Uterus (tissue), 4 donors: ENCODE data around the gene CA5B. TPM values are rescaled to one million over a fixed set of nuclear protein-coding genes. Genes with fewer than 3 reads are reported as not detected.

Experiments
- DNase-seq, 2 donors: peaks; one replicate each; pipeline ENCODE4 v3.0.0-alpha.2; 2019 to 2020
- H3K27ac ChIP-seq, 2 donors: fragments of 200-600 bp; sonication (generic); 1 replicate in 1 of 2; 2 replicates in 1 of 2; pipeline ENCODE4 v1.5.1; 2016 to 2018
- H3K27me3 ChIP-seq, 2 donors: fragments of 200-600 bp; sonication (generic); one replicate each; pipeline ENCODE4 v1.5.1; 2018 to 2019; ENCODE audit warnings: control low read depth in 1 of 2
- H3K36me3 ChIP-seq, 2 donors: fragments of 200-600 bp; sonication (generic); one replicate each; pipeline ENCODE4 v1.5.1; 2019; ENCODE audit warnings: control low read depth in 1 of 2
- H3K4me1 ChIP-seq, 2 donors: fragments of 200-600 bp; sonication (generic); one replicate each; pipeline ENCODE4 v1.5.1; 2018 to 2019; ENCODE audit warnings: control low read depth in 1 of 2
- H3K4me3 ChIP-seq, 2 donors: fragments of 200-600 bp; sonication (generic); 1 replicate in 1 of 2; 2 replicates in 1 of 2; pipeline ENCODE4 v1.5.1; 2018 to 2019; ENCODE audit warnings: mild to moderate bottlenecking in 1 of 2
- H3K9me3 ChIP-seq, 2 donors: fragments of 200-600 bp; sonication (generic); one replicate each; pipeline ENCODE4 v1.5.1; 2019; ENCODE audit warnings: control low read depth in 1 of 2
- CTCF ChIP-seq, 4 experiments: fragments of 200-600 bp in 2 of 4; fragments of 450-650 bp in 2 of 4; sonication (generic) in 2 of 4; IDR thresholded peaks; one replicate each; pipeline ENCODE4 v1.5.1; 2016 to 2019; ENCODE audit warnings: antibody characterized with exemption in 4 of 4, mild to moderate bottlenecking in 2 of 4, moderate library complexity in 1 of 4
- POLR2A ChIP-seq, 2 donors: fragments of 450-650 bp; IDR thresholded peaks; one replicate each; pipeline ENCODE4 v1.6.1; 2016; ENCODE audit warnings: antibody characterized with exemption in 2 of 2, mild to moderate bottlenecking in 1 of 2, moderate library complexity in 1 of 2
- intact Hi-C: fragments of 100-400 bp; cut with DNase I; formaldehyde crosslinking; loops from one replicate; pipeline ENCODE4 v1.15.1; 2023; ENCODE audit warnings: low total_unique reads
- small RNA-seq: library from RNA; depleted of rRNA; stranded (forward); fragments of <200 nt; gene quantifications from one replicate; pipeline ENCODE3, GENCODE V24; 2016
- total RNA-seq, 4 donors: library from RNA; depleted of rRNA in 3 of 4; stranded (reverse); fragments of >200 nt in 3 of 4; gene quantifications; one replicate each; pipeline versions ENCODE4 v1.1.0 to v1.2.4, GENCODE V29; 2014 to 2023
- donor health status: DM: yes; HTN: yes; CAD: no.

The CA5B gene
- total RNA-seq, 4 donors from 2014 or later, result 2.6 to 35.8 (median 15.0) TPM

GRCh38 chrX:15834053-15834452 lies 96.0 kb downstream of the CA5B start:
- no peaks in the 10 kb centered on the region for H3K36me3 ChIP-seq
- no peak for DNase-seq
- no peaks in the 10 kb centered on the region for H3K4me1 ChIP-seq
- H3K27ac ChIP-seq, result no peak overlapping the region
- H3K27me3 ChIP-seq, result no peaks in the 10 kb centered on the region
- TF ChIP-seq CTCF (IDR thresholded peaks at IDR 0.05), result no peak
- TF ChIP-seq POLR2A (IDR thresholded peaks at IDR 0.05), result no peak
- intact Hi-C loops, result no loop called here
- no peaks in the 10 kb centered on the region for H3K9me3 ChIP-seq
- H3K4me3 ChIP-seq, result no peak overlapping the region

- Histone ChIP-seq H3K4me1 (no peaks in the 10 kb centered on the region), H3K36me3 (no peaks in the 10 kb centered on the region), H3K27ac (no peak overlapping the region), H3K27me3 (no peaks in the 10 kb centered on the region), H3K4me3 (no peak overlapping the region), H3K9me3 (no peaks in the 10 kb centered on the region)
- TF ChIP-seq POLR2A (IDR thresholded peaks at IDR 0.05) (no peak), CTCF (IDR thresholded peaks at IDR 0.05) (no peak)
- intact Hi-C loops, result no loop called here
- DNase-seq, result no peak
These were observed 96.9 kb downstream of the CA5B start for GRCh38 chrX:15834827-15835595.

Small RNAs within 50 kb of the gene (small RNA-seq; reads per million reads assigned to genes)
- not detected for gene RF00409

Other genes with a start within 250 kb of the CA5B start
- 10 to 100 TPM in 2 of 4 donors, 1 to 10 TPM in 2; 2.9 to 16.1 (median 12.3) TPM for gene PIR, start 244.9 kb upstream of the CA5B start, total RNA-seq
- gene BMX, start 237.5 kb upstream of the CA5B start, total RNA-seq, result 1 to 10 TPM in 3 of 4 donors, under 1 TPM in 1; 0.88 to 4.7 (median 2.4) TPM
- 1 to 10 TPM in 1 of 4 donors, under 1 TPM in 1, not detected in 2; 0.62 to 1.5 TPM for gene ACE2, start 137.3 kb upstream of the CA5B start, total RNA-seq
- 1 to 10 TPM in 1 of 4 donors, under 1 TPM in 1, not detected in 2; 0.90 to 1.1 TPM for gene CLTRN, start 73.5 kb upstream of the CA5B start, total RNA-seq
- gene ZRSR2, start 52.2 kb downstream of the CA5B start, total RNA-seq, result 10 to 100 TPM in 2 of 4 donors, 1 to 10 TPM in 2; 1.8 to 28.2 (median 11.6) TPM
- gene AP1S2, start 116.5 kb downstream of the CA5B start, total RNA-seq, result 100 to 1,000 TPM in 1 of 4 donors, 10 to 100 TPM in 3; 64.7 to 112 (median 73.9) TPM